Neural progenitor cell (in vitro differentiated cells): ENCODE results near the gene MOB4.

Experiments used
- CTCF ChIP-seq: fragments of 200-600 bp; sonication (generic); IDR thresholded peaks from 2 replicates; pipeline ENCODE4 v1.5.1; 2017; ENCODE audit warnings: antibody characterized with exemption, mild to moderate bottlenecking
- EZH2phosphoT487 ChIP-seq: fragments of 200-600 bp; sonication (generic); IDR thresholded peaks from 2 replicates; pipeline ENCODE4 v1.6.1; 2017; ENCODE audit warnings: antibody characterized with exemption

GRCh38 chr2:197538412-197538811, 22.5 kb downstream of the MOB4 start:
- no peak for TF ChIP-seq CTCF
- TF ChIP-seq EZH2phosphoT487: no peak
